Adipose tissue (tissue), 3 donors: ENCODE results near the gene INSC. TPM values are rescaled to one million over a fixed set of nuclear protein-coding genes. Genes with fewer than 3 reads are reported as not detected.
"Not testable (repeated sequence)": the region's sequence is repeated elsewhere in the genome, so short reads cannot be mapped to it uniquely, and the experiment has no call there.

Experiments used
- H3K27ac ChIP-seq: one replicate; pipeline ENCODE4 v1.5.1; 2013; ENCODE audit warnings: low read depth, low read length
- WGBS, 3 donors: extraction: QIAGEN DNeasy Blood & Tissue Kit; methylation state at CpG; one replicate each; pipeline ENCODE4 v1.1.7; 2013; 5-methylcytosine and 5-hydroxymethylcytosine counted together
- polyA plus RNA-seq, 3 donors: library from polyadenylated mRNA; stranded (reverse); fragments of 200-250 nt; gene quantifications; one replicate each; pipeline ENCODE4 v1.2.3, GENCODE V29; 2013
- donor health status: healthy with polysubstance abuse.
- donor health status: Bipolar disorder and iron deficiency.
- donor health status: healthy.

The INSC gene
- polyA plus RNA-seq = under 1 TPM; 0.24 to 0.35 (median 0.34) TPM

- no peak within 1 kb of the TSS for H3K27ac ChIP-seq
- 6 to 9% (median 7%) methylated on average over 45 to 50 of the region's 50 CpGs for WGBS, 3 donors
Measured at GRCh38 chr11:15114501-15115475, at the start of gene INSC. Gene INSC (plus strand): TSS chr11:15114923. CDS start chr11:15149175, 34,252 bp downstream.

DNA sequence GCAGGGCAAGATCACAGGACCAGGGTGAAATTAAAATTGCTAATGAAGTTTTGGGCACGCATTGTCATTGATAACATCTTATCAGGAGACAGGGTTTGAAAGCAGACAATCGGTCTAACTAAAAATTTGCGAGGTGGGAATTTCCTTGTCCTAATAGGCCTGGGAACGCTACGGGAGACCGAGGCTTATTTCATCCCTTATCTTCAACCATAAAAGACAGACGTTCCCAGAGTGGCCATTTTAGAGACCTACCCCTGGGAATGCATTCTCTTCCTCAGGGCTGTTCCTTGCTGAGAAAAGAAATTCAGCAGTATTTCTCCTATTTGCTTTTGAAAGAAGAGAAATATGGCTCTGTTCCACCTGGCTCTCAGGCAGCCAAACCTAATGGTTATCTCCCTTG, 45.0 kb upstream of the INSC start:
- not testable (repeated sequence) for H3K27ac ChIP-seq
- WGBS, 3 donors = 79 to 94% (median 88%) methylated on average over 7 of the region's 7 CpGs

DNA sequence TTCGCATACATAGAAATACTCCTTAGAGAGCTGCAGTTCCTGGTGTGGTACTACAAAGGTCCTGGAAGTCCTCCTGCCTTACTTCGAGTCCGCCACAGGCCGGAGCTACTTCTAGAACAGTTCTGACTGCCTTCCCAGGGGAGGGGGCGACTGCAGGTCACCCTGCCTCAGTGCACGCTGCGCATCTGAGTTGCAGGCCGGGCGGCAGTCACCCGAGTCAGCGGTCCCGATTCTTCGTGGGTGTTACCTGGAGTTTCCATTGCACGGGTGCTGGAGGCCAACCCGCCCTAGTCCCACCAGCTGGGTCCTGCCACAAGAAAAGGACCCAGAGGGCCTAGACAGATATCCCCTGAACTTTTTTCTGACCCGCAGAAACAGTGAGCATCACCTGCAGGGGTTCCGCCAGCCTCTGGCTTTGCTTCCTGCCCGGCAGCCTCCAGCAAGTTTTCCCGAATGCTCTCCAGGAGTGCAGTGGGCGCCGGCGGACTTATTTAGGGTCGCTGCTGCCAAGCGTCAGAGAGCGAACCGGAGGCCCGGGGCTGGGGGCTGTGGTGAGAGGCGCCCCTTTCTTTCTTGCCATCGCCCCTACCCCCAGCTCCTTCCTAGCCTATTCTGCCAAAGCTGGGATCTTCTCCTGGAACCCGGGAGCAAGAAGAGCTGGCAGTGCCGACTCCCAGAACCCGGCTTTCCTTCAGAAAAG, 43.0 kb upstream of the INSC start:
- WGBS, 3 donors = 90 to 94% (median 93%) methylated on average over 32 of the region's 32 CpGs
- H3K27ac ChIP-seq = no peak overlapping the region

GRCh38 chr11:15072551-15073143, 42.1 kb upstream of the INSC start:
- no peak overlapping the region for H3K27ac ChIP-seq
- 59 to 80% (median 78%) methylated on average over 23 of the region's 23 CpGs for WGBS, 3 donors

DNA sequence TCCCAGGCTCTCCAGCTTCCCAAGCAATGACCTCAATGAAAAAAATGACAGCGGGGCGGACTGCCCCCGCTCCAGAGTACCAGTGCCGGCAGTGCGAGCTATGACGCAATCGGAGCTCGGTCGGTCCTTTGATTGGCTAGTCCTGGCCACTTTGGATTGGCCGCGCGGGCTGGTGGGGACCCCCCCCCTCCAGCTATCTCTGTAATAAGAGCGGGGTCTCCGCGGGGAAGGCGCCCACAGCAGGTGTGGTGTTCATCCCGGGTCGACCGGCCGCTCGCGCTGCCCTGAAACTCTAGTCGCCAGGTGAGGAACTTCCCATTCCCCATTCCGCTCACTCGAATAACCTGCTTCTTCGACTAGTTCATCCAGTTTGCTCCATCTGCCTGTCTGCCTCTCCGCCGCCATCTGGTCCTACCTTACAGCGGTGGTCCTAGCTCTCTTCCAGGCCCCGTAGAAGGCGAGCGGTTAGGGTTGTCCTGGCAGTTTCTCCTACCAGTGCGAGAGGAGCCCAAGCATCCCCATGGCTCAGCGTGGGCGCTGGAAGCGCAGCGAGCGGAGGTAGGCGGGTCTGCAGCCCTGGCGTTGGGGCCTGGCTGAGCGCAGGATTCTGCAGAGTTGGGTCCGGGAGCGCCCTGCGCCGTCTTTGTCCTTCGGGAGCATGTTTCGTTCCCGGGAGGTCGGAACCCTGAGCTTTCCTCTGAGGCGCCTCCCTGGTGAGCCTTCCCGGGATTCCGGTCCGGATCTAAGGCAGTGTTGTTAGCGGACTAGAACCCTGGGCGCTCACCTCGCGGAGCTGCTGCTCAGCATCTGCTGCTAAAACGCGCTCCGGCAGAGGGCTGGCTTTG, 41.1 kb upstream of the INSC start, which contains the start of gene CALCB:
TSS of gene CALCB (plus strand) at position 233 of the 845 bp plus-strand sequence. CDS start 1,126 bp downstream, outside the sequence.
- no peak within 1 kb of the TSS for H3K27ac ChIP-seq
- 1 to 3% (median 3%) methylated on average over 59 to 60 of the region's 60 CpGs for WGBS, 3 donors

DNA sequence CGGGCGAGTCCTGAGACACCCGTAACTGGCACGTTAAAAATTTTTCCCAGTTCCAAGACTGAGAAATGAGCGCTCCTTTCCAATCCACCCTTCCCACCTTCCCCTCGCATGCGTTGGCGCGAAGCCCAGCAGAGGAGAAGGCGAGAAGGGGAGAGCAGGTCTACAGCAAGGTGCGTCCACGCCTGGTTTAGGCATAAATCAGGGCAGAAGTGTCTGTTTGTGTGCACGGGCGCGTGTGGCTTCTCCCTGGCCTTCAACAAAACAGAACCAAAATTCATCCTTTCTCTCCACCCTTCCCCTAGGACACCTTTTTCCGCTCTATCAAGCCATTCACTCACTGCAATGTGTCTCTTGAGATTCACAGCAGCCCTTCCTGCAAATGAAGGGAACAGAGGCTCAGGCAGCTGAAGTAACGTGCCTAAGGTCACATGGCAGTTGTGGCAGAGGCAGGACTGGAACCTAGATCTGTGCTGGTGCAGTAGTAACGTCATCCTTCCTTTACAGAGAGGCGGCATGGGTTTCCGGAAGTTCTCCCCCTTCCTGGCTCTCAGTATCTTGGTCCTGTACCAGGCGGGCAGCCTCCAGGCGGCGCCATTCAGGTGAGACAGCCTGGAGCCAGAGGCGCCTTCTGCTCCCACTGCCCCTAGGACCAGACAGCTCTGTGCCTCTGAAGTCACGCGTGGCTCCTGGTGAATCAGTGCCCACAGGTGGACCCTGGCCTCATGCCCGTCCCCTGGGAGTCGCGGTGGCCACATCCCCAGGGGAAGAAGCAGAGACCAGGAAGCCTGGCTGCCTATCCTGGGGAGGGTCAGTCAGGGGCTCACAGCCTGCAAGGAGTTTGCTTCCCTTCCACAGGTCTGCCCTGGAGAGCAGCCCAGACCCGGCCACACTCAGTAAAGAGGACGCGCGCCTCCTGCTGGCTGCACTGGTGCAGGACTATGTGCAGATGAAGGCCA, 40.2 kb upstream of the INSC start:
- no peak overlapping the region for H3K27ac ChIP-seq
- 1 to 4% (median 4%) methylated on average over 29 to 33 of the region's 33 CpGs for WGBS, 3 donors

GRCh38 chr11:15075162-15075526, 39.6 kb upstream of the INSC start:
- WGBS, 3 donors = 38 to 41% (median 38%) methylated on average over 4 of the region's 4 CpGs
- no peak overlapping the region for H3K27ac ChIP-seq

GRCh38 chr11:15091175-15091574, 23.5 kb upstream of the INSC start:
- H3K27ac ChIP-seq = no peak overlapping the region

DNA sequence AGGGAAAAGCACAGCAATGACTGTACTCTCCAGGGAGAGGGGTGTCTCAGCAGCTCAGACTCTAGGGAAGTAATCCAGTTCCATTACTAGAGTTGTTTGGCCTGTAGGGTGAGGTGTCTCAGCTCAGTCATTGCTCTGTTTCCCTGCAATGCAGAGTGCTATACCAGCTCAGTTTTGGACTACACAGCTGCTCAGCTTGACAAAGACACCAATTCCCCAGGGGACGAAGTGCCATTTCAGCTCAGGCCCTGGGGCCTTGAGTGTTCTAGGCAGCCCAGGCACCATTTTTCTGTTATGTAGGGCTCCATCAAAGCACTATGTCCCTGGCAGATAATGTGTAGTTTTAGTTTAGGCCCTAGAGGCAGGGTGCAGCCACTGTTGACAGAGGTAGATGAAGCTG, 23.1 kb upstream of the INSC start:
- no peak overlapping the region for H3K27ac ChIP-seq
- 84 to 93% (median 86%) methylated on average over 1 of the region's 1 CpG for WGBS, 3 donors

GRCh38 chr11:15093432-15093831, 21.3 kb upstream of the INSC start:
- WGBS, 3 donors = 65 to 83% (median 66%) methylated on average over 2 of the region's 2 CpGs
- H3K27ac ChIP-seq = no peak overlapping the region

GRCh38 chr11:15095736-15096228, 18.9 kb upstream of the INSC start:
- no peak overlapping the region for H3K27ac ChIP-seq
- WGBS, 3 donors = 93 to 96% (median 96%) methylated on average over 2 of the region's 2 CpGs

DNA sequence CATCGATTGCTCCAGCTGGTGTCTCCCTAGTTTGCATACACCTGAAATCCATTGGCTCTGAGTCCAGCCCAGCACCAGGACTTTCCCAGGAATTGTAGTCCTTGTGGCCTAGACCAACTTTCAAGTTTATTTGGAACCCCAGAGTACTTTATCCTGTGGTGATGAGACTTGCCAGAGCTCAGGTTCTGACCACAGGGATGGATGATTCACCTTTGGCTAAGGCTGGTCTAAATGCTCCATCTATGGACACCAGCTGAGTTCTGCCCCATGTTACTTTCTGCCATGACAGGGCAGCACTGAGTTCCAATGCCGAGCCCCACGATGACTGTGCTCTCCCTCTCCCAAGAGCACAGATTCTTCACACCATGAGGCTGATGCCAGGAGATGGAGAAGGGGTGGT, 17.3 kb upstream of the INSC start:
- H3K27ac ChIP-seq = no peak overlapping the region
- 87 to 90% (median 90%) methylated on average over 3 of the region's 3 CpGs for WGBS, 3 donors

GRCh38 chr11:15099267-15099666, 15.5 kb upstream of the INSC start:
- H3K27ac ChIP-seq = no peak overlapping the region

GRCh38 chr11:15101072-15101709, 13.5 kb upstream of the INSC start:
- WGBS, 3 donors = 25 to 27% (median 25%) methylated on average over 8 of the region's 8 CpGs
- no peak overlapping the region for H3K27ac ChIP-seq

DNA sequence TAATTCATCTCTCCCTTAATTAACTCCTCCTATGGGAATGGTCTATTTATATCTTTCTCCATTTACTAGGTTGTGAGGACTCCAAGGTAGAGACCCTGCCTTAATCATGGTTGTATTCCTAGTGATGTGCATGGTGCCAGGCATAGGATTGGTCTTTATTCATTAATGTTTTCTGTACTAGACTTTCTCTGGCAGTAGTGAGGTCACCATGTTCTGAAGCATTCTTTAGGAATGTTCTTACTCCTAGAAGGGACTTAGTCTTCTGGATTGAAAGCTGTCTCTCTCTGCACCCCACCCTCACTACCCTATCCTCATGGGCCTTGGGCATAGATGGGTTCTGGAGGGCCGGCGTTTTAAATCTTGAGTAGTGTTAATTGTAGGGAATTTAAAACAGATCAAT, 10.6 kb upstream of the INSC start:
- 95 to 96% (median 95%) methylated on average over 2 of the region's 2 CpGs for WGBS, 3 donors
- H3K27ac ChIP-seq = no peak overlapping the region

DNA sequence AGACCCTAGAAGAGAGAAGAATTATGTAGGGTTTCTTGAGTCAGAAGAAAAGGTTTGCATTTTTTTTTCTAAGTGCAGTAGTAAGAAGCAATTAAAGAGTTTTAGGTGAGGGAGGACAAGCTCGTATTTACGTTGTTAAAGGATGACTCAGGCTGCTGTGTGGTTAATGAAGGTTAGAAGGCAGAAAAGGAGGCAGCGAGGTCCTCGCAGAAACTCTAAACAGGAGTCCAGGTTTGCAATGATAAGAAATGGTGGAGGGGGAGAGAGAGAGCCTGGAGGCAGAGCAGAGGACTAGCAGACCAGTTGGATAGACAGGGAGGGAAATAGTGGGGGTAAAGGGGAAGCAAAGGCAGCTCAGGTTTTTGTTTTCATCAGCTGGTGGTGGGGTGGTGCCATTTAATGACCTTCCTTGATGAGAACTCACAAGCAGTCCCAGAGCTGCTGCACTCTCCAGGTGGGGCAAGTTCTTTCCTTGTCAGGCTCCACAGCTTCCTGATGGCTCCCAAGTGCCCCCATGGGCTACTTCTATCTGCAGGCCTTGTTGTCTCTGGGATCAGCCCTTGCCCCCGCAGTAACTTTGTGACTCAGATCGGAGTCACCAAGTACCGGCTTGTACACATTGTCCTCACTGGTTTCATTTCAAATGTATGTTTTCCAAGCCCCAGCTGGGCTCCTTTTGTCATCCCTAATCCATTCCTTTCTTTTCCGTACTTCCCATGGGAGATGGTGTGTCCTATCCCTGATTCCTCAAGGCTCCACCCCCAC, 8.3 kb upstream of the INSC start:
- H3K27ac ChIP-seq = no peak overlapping the region
- 75 to 94% (median 85%) methylated on average over 8 of the region's 8 CpGs for WGBS, 3 donors
